T-cell (primary cell): ENCODE data around the gene HOXB2. TPM values are rescaled to one million over a fixed set of nuclear protein-coding genes. Genes with fewer than 3 reads are reported as not detected.

ENCODE experiments used
- ATAC-seq, 4 experiments: fragments of 200-7000 bp in 3 of 4; fragments of 150-1000 bp in 1 of 4; cut with Tn5 transposase; replicated peaks in 1 of 4; 1 replicate in 3 of 4; 2 replicates in 1 of 4; pipeline ENCODE4 v1.10.0; 2021; ENCODE audit warnings: moderate library complexity in 3 of 4, mild to moderate bottlenecking in 2 of 4, moderate number of reproducible peaks in 1 of 4
- CTCF ChIA-PET, 2 donors: fragments of 300-600 bp; sonication (Branson Sonifier 250); formaldehyde crosslinking; loops; one replicate each; lab custom pipeline; 2022; ENCODE audit warnings: antibody characterized with exemption in 2 of 2; lab: Charles Lee
- POLR2A ChIA-PET, 2 donors: fragments of 300-600 bp; sonication (Branson Sonifier 250); formaldehyde crosslinking; loops; one replicate each; lab custom pipeline; 2022; ENCODE audit warnings: antibody characterized with exemption in 2 of 2; lab: Charles Lee
- DNase-seq, 35 experiments: peaks; one replicate each; pipeline versions ENCODE4 v3.0.0 to v3.0.0-alpha.2; 2013 to 2023
- H3K27ac ChIP-seq: one replicate; pipeline ENCODE4 v1.5.1; 2013; ENCODE audit warnings: low read length
- H3K27me3 ChIP-seq, 2 experiments: replicated peaks in 1 of 2; 1 replicate in 1 of 2; 2 replicates in 1 of 2; pipeline versions ENCODE4 v1.6.1 to v1.7.0; 2013; ENCODE audit warnings: low read length in 1 of 2, mixed read lengths in 1 of 2; ENCODE audit not compliant: control insufficient read depth in 2 of 2, insufficient read depth in 2 of 2; ENCODE audit errors: extremely low read depth in 1 of 2
- H3K36me3 ChIP-seq, 2 donors: 1 replicate in 1 of 2; 2 replicates in 1 of 2; pipeline versions ENCODE4 v1.6.1 to v1.7.0; 2013; ENCODE audit warnings: low read length in 1 of 2; ENCODE audit not compliant: control insufficient read depth in 2 of 2, insufficient read depth in 1 of 2; ENCODE audit errors: extremely low read depth in 1 of 2
- H3K4me1 ChIP-seq, 2 experiments: 1 replicate in 1 of 2; 2 replicates in 1 of 2; pipeline versions ENCODE4 v1.6.1 to v1.7.0; 2013; ENCODE audit warnings: low read length in 2 of 2, mixed read lengths in 1 of 2; ENCODE audit not compliant: insufficient read depth in 2 of 2, control insufficient read depth in 1 of 2; ENCODE audit errors: extremely low read depth in 1 of 2
- H3K4me3 ChIP-seq, 2 donors: 1 replicate in 1 of 2; 2 replicates in 1 of 2; pipeline versions ENCODE4 v1.5.1 to v1.7.0; 2013; ENCODE audit warnings: mild to moderate bottlenecking in 2 of 2, low read length in 1 of 2, moderate library complexity in 1 of 2; ENCODE audit not compliant: control insufficient read depth in 1 of 2; ENCODE audit errors: extremely low read depth in 1 of 2
- H3K9me3 ChIP-seq: 2 replicates; pipeline ENCODE4 v1.7.0; 2013
- H3K27ac Mint-ChIP-seq, 2 donors: one replicate each; pipeline ENCODE4 v1.8.0; 2020 to 2021; ENCODE audit warnings: mild to moderate bottlenecking in 2 of 2, mixed read lengths in 2 of 2
- H3K27me3 Mint-ChIP-seq, 2 donors: one replicate each; pipeline ENCODE4 v1.8.0; 2021 to 2022; ENCODE audit warnings: mixed read lengths in 2 of 2
- H3K36me3 Mint-ChIP-seq: one replicate; pipeline ENCODE4 v1.8.0; 2021; ENCODE audit warnings: mixed read lengths
- H3K4me1 Mint-ChIP-seq, 3 donors: one replicate each; pipeline ENCODE4 v1.8.0; 2020 to 2022; ENCODE audit warnings: mixed read lengths in 3 of 3, mild to moderate bottlenecking in 1 of 3
- H3K4me3 Mint-ChIP-seq, 3 donors: one replicate each; pipeline ENCODE4 v1.8.0; 2020 to 2022; ENCODE audit warnings: mild to moderate bottlenecking in 3 of 3, mixed read lengths in 3 of 3, moderate library complexity in 3 of 3
- H3K9me3 Mint-ChIP-seq, 3 donors: one replicate each; pipeline ENCODE4 v1.8.0; 2020 to 2022; ENCODE audit warnings: mixed read lengths in 3 of 3
- WGBS: methylation state at CpG from one replicate; pipeline ENCODE4 v1.1.5; 2013; ENCODE audit warnings: missing lambda C conversion rate; ENCODE audit not compliant: insufficient coverage; 5-methylcytosine and 5-hydroxymethylcytosine counted together
- total RNA-seq, 35 experiments: library from RNA in 6 of 35; stranded (reverse) in 6 of 35; fragments of 120-200 nt in 1 of 35; gene quantifications; one replicate each; pipeline versions ENCODE4 v1.2.1 to v1.2.4 and lab custom pipeline; 2013 to 2026

Gene HOXB2
- total RNA-seq, 5 donors from 2014 or later (not counting 1 experiment from before 2014, with no cell fraction given), result 12.1 to 37.3 (median 25.6) TPM

DNA sequence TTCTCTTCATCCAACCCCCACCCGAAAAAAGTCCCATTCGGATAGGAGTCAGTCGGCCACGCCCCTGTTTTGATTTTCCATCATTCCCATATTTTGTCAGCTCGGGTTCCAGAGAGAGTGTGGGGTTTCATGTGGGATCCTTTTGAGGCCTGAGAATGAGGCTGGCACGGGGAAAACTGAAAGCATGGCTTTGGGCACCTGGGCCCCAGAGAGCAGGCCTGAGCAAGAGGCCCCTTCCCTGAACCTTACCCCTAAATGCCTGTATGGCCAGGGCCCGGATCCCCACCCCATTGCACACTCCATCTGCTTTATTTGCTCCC is 37.8 kb upstream of the HOXB2 start:
- Mint-ChIP-seq H3K27me3 (peaks cover 75 to 84% of the 10 kb centered on the region in 2 donors), H3K4me1 (peaks cover 52 to 69% (median 59%) of the 10 kb centered on the region in 3 donors), H3K4me3 (peak overlapping the region; percentile 43 to 87 (median 65)), H3K27ac (no peak overlapping the region), H3K36me3 (no peaks in the 10 kb centered on the region), H3K9me3 (no peaks in the 10 kb centered on the region)
- H3K27me3 ChIP-seq, result peaks cover 0 to 75% of the 10 kb centered on the region in 2 experiments
- no CpG with 5 or more reads among the region's 7 CpGs for WGBS
- ChIA-PET CTCF (interaction anchor here (0.6 to 1.3 kb wide), 4 partner anchors 231 to 320 kb away, joined by 4 to 5 read pairs (median 4); no protein-coding TSS in a partner anchor), POLR2A (interaction anchor here (0.5 to 0.9 kb wide), 2 partner anchors 83 to 96 kb away, joined by 3 read pairs; no protein-coding TSS in a partner anchor)
- no peak for ATAC-seq
- peaks cover 10 to 58% of the 10 kb centered on the region in 2 experiments for H3K4me1 ChIP-seq
- H3K36me3 ChIP-seq, result no peaks in the 10 kb centered on the region
- H3K27ac ChIP-seq, result no peak overlapping the region
- H3K4me3 ChIP-seq, result no peak overlapping the region
- no peak for DNase-seq
- H3K9me3 ChIP-seq, result no peaks in the 10 kb centered on the region

DNA sequence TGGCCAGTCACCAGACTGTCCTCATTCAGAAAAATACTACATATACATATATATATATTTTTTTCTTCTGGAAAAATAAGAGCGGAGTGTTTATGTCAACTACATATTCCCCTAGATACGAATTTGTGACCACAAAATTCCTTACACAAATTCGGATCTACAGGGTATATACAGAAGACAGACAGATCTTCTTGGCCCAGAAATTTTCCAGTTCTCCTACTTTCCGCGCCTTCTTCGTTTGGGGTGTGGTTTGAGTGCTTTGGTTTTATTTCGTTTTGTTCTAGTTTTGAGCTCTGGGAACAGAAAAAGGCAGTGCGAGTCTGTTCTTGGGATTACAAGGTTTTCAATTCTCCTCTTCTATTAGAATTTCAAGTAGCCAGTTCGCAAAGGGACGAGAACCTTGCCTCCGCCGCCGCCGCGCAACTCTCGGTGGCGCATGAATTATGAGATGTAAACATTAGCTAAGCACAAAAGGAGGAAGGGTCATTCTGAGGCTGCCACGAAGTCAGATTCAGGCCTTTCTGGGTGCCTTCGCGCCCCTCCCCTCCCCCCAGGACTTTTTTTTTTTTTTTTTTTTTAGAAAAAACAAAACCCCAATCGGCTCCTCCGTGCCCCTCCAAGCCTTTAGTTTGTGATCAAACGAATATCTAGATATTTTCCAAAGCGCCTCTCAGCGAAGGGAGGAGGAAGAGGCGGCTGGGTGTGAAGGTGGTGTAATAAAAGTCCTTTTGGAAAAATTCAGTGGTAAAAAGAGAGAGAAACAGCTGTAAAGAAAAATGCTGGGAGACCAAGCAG is 35.0 kb upstream of the HOXB2 start:
- DNase-seq, result no peak
- no peak for ATAC-seq
- H3K9me3 Mint-ChIP-seq, result no peaks in the 10 kb centered on the region
- 83% methylated on average over 4 of the region's 26 CpGs for WGBS
- peaks cover 37 to 68% (median 50%) of the 10 kb centered on the region in 3 donors for H3K4me1 Mint-ChIP-seq
- peak overlapping the region; percentile 18 to 89 (median 87) for H3K4me3 Mint-ChIP-seq
- H3K27ac Mint-ChIP-seq, result peak overlapping the region in 1 of 2 donors; percentile 43
- no peaks in the 10 kb centered on the region for H3K36me3 Mint-ChIP-seq
- Histone ChIP-seq H3K27ac (no peak overlapping the region), H3K9me3 (no peaks in the 10 kb centered on the region), H3K27me3 (peaks cover 0 to 67% of the 10 kb centered on the region in 2 experiments), H3K4me3 (no peak overlapping the region), H3K36me3 (no peaks in the 10 kb centered on the region), H3K4me1 (peaks cover 8 to 63% of the 10 kb centered on the region in 2 experiments)
- peaks cover 49 to 60% of the 10 kb centered on the region in 2 donors for H3K27me3 Mint-ChIP-seq
- POLR2A ChIA-PET, result interaction anchor here (0.6 to 0.7 kb wide), 3 partner anchors 38 to 171 kb away, joined by 3 to 8 read pairs (median 4); no protein-coding TSS in a partner anchor
- CTCF ChIA-PET, result interaction anchor here in 1 of 2 donors (0.6 kb wide), 1 partner anchor 69 kb away, joined by 5 read pairs; no protein-coding TSS in a partner anchor

DNA sequence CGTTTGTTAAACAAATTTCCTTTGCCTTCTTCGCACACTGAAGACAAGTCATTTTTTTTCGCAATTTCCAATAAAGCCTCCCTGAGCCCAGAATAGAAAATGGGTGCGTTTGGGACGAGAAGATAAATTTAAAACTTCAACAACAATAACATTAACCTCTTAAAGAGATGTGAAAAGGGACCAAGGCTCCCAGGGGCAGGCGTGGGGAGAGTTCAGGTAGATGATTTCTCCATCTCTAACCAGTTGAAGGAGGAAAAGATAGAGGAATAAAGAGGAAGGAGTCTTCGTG is 34.5 kb upstream of the HOXB2 start:
- peak overlapping the region; percentile 85 to 89 (median 87) for H3K4me3 Mint-ChIP-seq
- H3K27ac Mint-ChIP-seq, result no peak overlapping the region
- H3K4me3 ChIP-seq, result no peak overlapping the region
- peaks cover 8 to 61% of the 10 kb centered on the region in 2 experiments for H3K4me1 ChIP-seq
- no peaks in the 10 kb centered on the region for H3K36me3 ChIP-seq
- H3K36me3 Mint-ChIP-seq, result no peaks in the 10 kb centered on the region
- H3K27me3 Mint-ChIP-seq, result peaks cover 46 to 56% of the 10 kb centered on the region in 2 donors
- no peaks in the 10 kb centered on the region for H3K9me3 Mint-ChIP-seq
- no peaks in the 10 kb centered on the region for H3K9me3 ChIP-seq
- WGBS, result no CpG with 5 or more reads among the region's 7 CpGs
- ChIA-PET CTCF (no interaction called here), POLR2A (no interaction called here)
- DNase-seq (no peak), ATAC-seq (no peak)
- no peak overlapping the region for H3K27ac ChIP-seq
- H3K27me3 ChIP-seq, result peaks cover 0 to 62% of the 10 kb centered on the region in 2 experiments
- peaks cover 35 to 66% (median 48%) of the 10 kb centered on the region in 3 donors for H3K4me1 Mint-ChIP-seq

DNA sequence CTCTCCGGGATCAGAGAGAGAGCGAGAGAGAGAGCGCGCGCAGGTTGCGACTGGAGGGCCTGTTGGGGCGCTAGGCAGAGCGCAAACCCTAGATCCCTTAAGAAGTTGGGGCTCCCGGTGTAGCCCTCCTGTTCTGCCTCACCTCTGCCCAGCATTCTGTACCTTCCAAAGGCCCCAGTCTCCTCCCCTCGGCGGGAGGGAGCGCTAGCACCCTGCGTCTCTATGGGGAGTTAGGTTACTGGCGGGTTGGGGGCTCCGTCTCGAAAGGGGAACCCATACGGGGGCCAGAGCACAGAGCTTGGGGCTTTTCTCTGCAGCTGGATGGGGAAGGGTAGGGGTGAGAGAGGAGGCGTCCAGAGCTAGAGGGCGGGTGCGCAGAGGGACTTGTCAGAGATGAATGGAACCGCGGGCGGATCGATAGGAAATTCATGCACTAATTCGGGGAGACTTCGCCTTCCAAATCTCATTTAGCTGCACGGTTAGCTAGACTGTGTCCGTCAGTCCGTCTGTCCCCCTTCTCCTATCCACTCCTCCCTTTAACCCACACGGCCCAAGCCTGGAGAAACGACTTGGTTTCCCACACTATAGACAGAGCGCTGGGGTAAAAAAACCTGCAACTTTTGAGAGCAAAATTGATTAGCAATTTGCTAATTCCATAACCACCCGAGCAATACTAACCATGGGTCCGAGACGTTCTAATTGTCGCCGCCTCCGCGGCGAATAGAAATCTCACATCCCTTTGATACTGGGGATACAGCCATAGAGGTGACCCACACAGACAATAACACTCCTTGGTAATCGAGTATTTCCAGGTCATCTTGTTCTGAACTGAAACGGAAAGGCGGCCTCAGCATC is 33.9 kb upstream of the HOXB2 start:
- H3K4me1 Mint-ChIP-seq, result peaks cover 35 to 64% (median 48%) of the 10 kb centered on the region in 3 donors
- Histone ChIP-seq H3K27me3 (peaks cover 0 to 62% of the 10 kb centered on the region in 2 experiments), H3K4me1 (peaks cover 8 to 61% of the 10 kb centered on the region in 2 experiments), H3K4me3 (peak overlapping the region; percentile 82 to 94), H3K36me3 (no peaks in the 10 kb centered on the region), H3K27ac (peak overlapping the region; percentile 34), H3K9me3 (no peaks in the 10 kb centered on the region)
- H3K4me3 Mint-ChIP-seq, result peak overlapping the region; percentile 85 to 89 (median 87)
- ChIA-PET CTCF (interaction anchor here in 1 of 2 donors (0.6 kb wide), 1 partner anchor 108 kb away, joined by 9 read pairs; no protein-coding TSS in a partner anchor), POLR2A (no interaction called here)
- no peaks in the 10 kb centered on the region for H3K9me3 Mint-ChIP-seq
- peak; percentile 46 to 58 (median 53) for ATAC-seq
- peak in 1 of 35 experiments; percentile 41 for DNase-seq
- WGBS, result 16% methylated on average over 32 of the region's 43 CpGs
- peak overlapping the region; percentile 11 to 63 for H3K27ac Mint-ChIP-seq
- no peaks in the 10 kb centered on the region for H3K36me3 Mint-ChIP-seq
- peaks cover 42 to 51% of the 10 kb centered on the region in 2 donors for H3K27me3 Mint-ChIP-seq

DNA sequence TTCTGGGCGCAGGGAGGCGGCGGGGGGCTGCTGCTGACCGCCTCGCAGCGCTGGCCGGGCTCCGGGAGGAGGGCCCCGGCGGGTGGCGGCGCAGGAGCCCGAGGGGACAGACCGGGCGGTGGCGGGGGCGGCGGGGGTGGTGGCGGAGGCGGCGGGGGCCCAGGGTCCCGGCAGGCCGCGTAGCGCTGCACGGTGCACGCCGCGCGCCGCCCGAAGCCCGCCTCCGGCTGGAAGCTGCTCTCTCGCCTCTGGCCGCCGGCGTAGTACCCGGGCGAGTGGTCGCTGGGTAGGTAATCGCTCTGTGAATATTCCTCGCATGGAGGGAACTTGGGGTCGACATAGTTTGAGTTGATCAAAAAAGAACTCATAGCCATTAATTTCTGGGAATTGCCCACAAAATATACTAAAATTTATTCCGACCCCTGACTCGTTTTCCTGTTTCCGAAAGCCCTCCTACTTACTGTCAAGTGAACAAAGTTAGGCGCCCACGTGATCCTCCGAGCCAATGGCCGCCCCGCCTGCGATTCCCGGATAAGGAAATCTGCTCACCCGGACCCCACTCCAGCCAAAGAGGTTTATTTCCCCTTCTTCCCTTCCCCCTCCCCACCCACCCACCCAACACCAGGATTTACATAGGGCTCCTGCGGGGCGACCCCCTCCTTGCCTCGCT is 33.2 kb upstream of the HOXB2 start, which contains the start of gene HOXB4:
Gene HOXB4, minus strand, starts transcription at position 405 of the 670 bp plus-strand sequence. Its CDS starts 31 bp downstream, at position 374.
- 0% methylated on average over 26 of the region's 58 CpGs for WGBS
- no peaks in the 10 kb centered on the region for H3K36me3 Mint-ChIP-seq
- no peaks in the 10 kb centered on the region for H3K9me3 ChIP-seq
- peak within 1 kb of the TSS; percentile 71 to 76 for H3K27ac Mint-ChIP-seq
- peak within 1 kb of the TSS; percentile 34 for H3K27ac ChIP-seq
- H3K27me3 ChIP-seq, result peaks cover 0 to 62% of the 10 kb centered on the region in 2 experiments
- ChIA-PET CTCF (no interaction called here), POLR2A (interaction anchor here in 1 of 2 donors (0.6 kb wide), 2 partner anchors 224 to 226 kb away, joined by 3 read pairs; no protein-coding TSS in a partner anchor)
- H3K4me3 ChIP-seq, result peak within 1 kb of the TSS; percentile 82 to 94
- H3K9me3 Mint-ChIP-seq, result no peaks in the 10 kb centered on the region
- peak within 1 kb of the TSS; percentile 85 to 89 (median 87) for H3K4me3 Mint-ChIP-seq
- H3K4me1 ChIP-seq, result peaks cover 8 to 61% of the 10 kb centered on the region in 2 experiments
- peak in 34 of 35 experiments; percentile 37 to 81 (median 55) for DNase-seq
- peaks cover 33 to 65% (median 48%) of the 10 kb centered on the region in 3 donors for H3K4me1 Mint-ChIP-seq
- H3K27me3 Mint-ChIP-seq, result peaks cover 35 to 43% of the 10 kb centered on the region in 2 donors
- peak; percentile 75 to 87 (median 79) for ATAC-seq
- H3K36me3 ChIP-seq, result no peaks in the 10 kb centered on the region
